ENCODE measurements around the gene AIG1. TPM values are rescaled to one million over a fixed set of nuclear protein-coding genes. Genes with fewer than 3 reads are reported as not detected.

AIG1 gene
- total RNA-seq, 1 donor from 2014 or later: 7.2 TPM

- Mint-ChIP-seq H3K27ac (no peak overlapping the region), H3K4me1 (no peaks in the 10 kb centered on the region), H3K4me3 (no peak overlapping the region), H3K36me3 (ENCODE audit: low read depth) (no peaks in the 10 kb centered on the region), H3K9me3 (peaks cover 13% of the 10 kb centered on the region), H3K27me3 (no peaks in the 10 kb centered on the region)
- no peak for DNase-seq
- intact Hi-C loops (cut with micrococcal nuclease): no loop called here
- POLR2A ChIA-PET: no interaction called here
- no peak for ATAC-seq (ENCODE audit: low read depth)
- CTCF ChIA-PET: no interaction called here
- no peak for TF ChIP-seq CTCF (IDR thresholded peaks at IDR 0.05)
These were observed 260.9 kb downstream of the AIG1 start for GRCh38 chr6:143321491-143322086.

GRCh38 chr6:143322386-143322785 lies 261.7 kb downstream of the AIG1 start:
- ChIA-PET POLR2A (no interaction called here), CTCF (no interaction called here)
- no peaks in the 10 kb centered on the region for H3K36me3 Mint-ChIP-seq (ENCODE audit: low read depth)
- H3K27ac Mint-ChIP-seq: no peak overlapping the region
- no peak for DNase-seq
- peaks cover 9% of the 10 kb centered on the region for H3K9me3 Mint-ChIP-seq
- H3K27me3 Mint-ChIP-seq: no peaks in the 10 kb centered on the region
- no peak for TF ChIP-seq CTCF (IDR thresholded peaks at IDR 0.05)
- H3K4me3 Mint-ChIP-seq: no peak overlapping the region
- no peaks in the 10 kb centered on the region for H3K4me1 Mint-ChIP-seq
- no peak for ATAC-seq (ENCODE audit: low read depth)
- intact Hi-C loops (cut with micrococcal nuclease): no loop called here

GRCh38 chr6:143323729-143324470 lies 263.2 kb downstream of the AIG1 start:
- H3K4me3 Mint-ChIP-seq: no peak overlapping the region
- CTCF ChIA-PET: interaction anchor here (0.6 kb wide), 1 partner anchor 15 kb away, joined by 3 read pairs; no protein-coding TSS in a partner anchor
- no peak for ATAC-seq (ENCODE audit: low read depth)

GRCh38 chr6:143325379-143326140 lies 264.9 kb downstream of the AIG1 start:
- ChIA-PET POLR2A (no interaction called here), CTCF (no interaction called here)
- DNase-seq: no peak
- peaks cover under 1% of the 10 kb centered on the region for H3K9me3 Mint-ChIP-seq
- no peaks in the 10 kb centered on the region for H3K36me3 Mint-ChIP-seq (ENCODE audit: low read depth)
- no peak for ATAC-seq (ENCODE audit: low read depth)
- H3K27me3 Mint-ChIP-seq: no peaks in the 10 kb centered on the region
- H3K27ac Mint-ChIP-seq: no peak overlapping the region
- H3K4me1 Mint-ChIP-seq: no peaks in the 10 kb centered on the region
- no peak for TF ChIP-seq CTCF (IDR thresholded peaks at IDR 0.05)
- intact Hi-C loops (cut with micrococcal nuclease): no loop called here
- no peak overlapping the region for H3K4me3 Mint-ChIP-seq

More at GRCh38 chr6:143323729-143324470, 263.2 kb downstream of the AIG1 start:
- TF ChIP-seq CTCF (IDR thresholded peaks at IDR 0.05): no peak
- intact Hi-C loops (cut with micrococcal nuclease): no loop called here
- H3K4me1 Mint-ChIP-seq: no peaks in the 10 kb centered on the region
- no peaks in the 10 kb centered on the region for H3K36me3 Mint-ChIP-seq (ENCODE audit: low read depth)
- no peak for DNase-seq
- peaks cover 3% of the 10 kb centered on the region for H3K9me3 Mint-ChIP-seq
- H3K27me3 Mint-ChIP-seq: no peaks in the 10 kb centered on the region
- POLR2A ChIA-PET: no interaction called here
- no peak overlapping the region for H3K27ac Mint-ChIP-seq

GRCh38 chr6:143328876-143329275 lies 268.2 kb downstream of the AIG1 start:
- H3K27ac Mint-ChIP-seq: no peak overlapping the region
- DNase-seq (no peak), ATAC-seq (ENCODE audit: low read depth) (no peak)
- H3K4me1 Mint-ChIP-seq: no peaks in the 10 kb centered on the region
- TF ChIP-seq CTCF (IDR thresholded peaks at IDR 0.05): no peak
- intact Hi-C loops (cut with micrococcal nuclease): no loop called here
- H3K4me3 Mint-ChIP-seq: no peak overlapping the region
- CTCF ChIA-PET: interaction anchor here (1.1 kb wide), 1 partner anchor 9 kb away, joined by 3 read pairs; no protein-coding TSS in a partner anchor
- POLR2A ChIA-PET: no interaction called here
- H3K27me3 Mint-ChIP-seq: no peaks in the 10 kb centered on the region
- H3K9me3 Mint-ChIP-seq: no peaks in the 10 kb centered on the region
- no peaks in the 10 kb centered on the region for H3K36me3 Mint-ChIP-seq (ENCODE audit: low read depth)

All from activated B cell treated with CpG ODN at 0.5 μM for 24 hours (primary cell).